Transverse colon (tissue), 4 donors: ENCODE data around the gene GPR17. TPM values are rescaled to one million over a fixed set of nuclear protein-coding genes. Genes with fewer than 3 reads are reported as not detected.
A peak's percentile ranks its signal among the peaks of the same experiment; 100 is the strongest.

Experiments used
- DNase-seq: peaks from one replicate; pipeline ENCODE4 v3.0.0-alpha.2; 2019
- H3K27ac ChIP-seq, 4 donors: fragments of 200-600 bp; sonication (generic); 2 replicates each; pipeline ENCODE4 v1.5.1; 2016 to 2018; ENCODE audit warnings: inconsistent platforms in 4 of 4
- H3K27me3 ChIP-seq: fragments of 200-600 bp; sonication (generic); 2 replicates; pipeline ENCODE4 v1.5.1; 2017; ENCODE audit warnings: inconsistent platforms
- H3K36me3 ChIP-seq, 4 donors: fragments of 200-600 bp; sonication (generic); 2 replicates each; pipeline ENCODE4 v1.5.1; 2017 to 2019; ENCODE audit warnings: inconsistent platforms in 4 of 4
- H3K4me1 ChIP-seq, 4 donors: fragments of 200-600 bp; sonication (generic); 2 replicates each; pipeline ENCODE4 v1.5.1; 2017 to 2020; ENCODE audit warnings: inconsistent platforms in 4 of 4
- H3K4me3 ChIP-seq, 4 donors: fragments of 200-600 bp; sonication (generic); 1 replicate in 1 of 4; 2 replicates in 3 of 4; pipeline versions ENCODE4 v1.5.1 to v1.6.1; 2017 to 2019; ENCODE audit warnings: inconsistent platforms in 4 of 4
- H3K9me3 ChIP-seq, 2 donors: fragments of 200-600 bp; sonication (generic); 2 replicates each; pipeline ENCODE4 v1.5.1; 2017 to 2019; ENCODE audit warnings: inconsistent platforms in 2 of 2
- EP300 ChIP-seq: sonication (generic); formaldehyde crosslinking; IDR thresholded peaks from one replicate; pipeline ENCODE4 v1.6.1; 2017; ENCODE audit warnings: antibody characterized with exemption, low read depth
- POLR2A ChIP-seq: fragments of 450-650 bp; IDR thresholded peaks from one replicate; pipeline ENCODE4 v1.6.1; 2016; ENCODE audit warnings: antibody characterized with exemption, mild to moderate bottlenecking, moderate library complexity
- POLR2AphosphoS5 ChIP-seq, 3 donors: sonication (generic); formaldehyde crosslinking; IDR thresholded peaks; one replicate each; pipeline ENCODE4 v1.6.1; 2016; ENCODE audit warnings: antibody characterized with exemption in 3 of 3
- WGBS, 2 donors: methylation state at CpG; one replicate each; pipeline ENCODE4 v1.1.5; 2018; ENCODE audit warnings: low coverage in 1 of 2; 5-methylcytosine and 5-hydroxymethylcytosine counted together
- in situ Hi-C, 4 donors: fragments of 200-750 bp; cut with MboI; loops; one replicate each; pipeline versions ENCODE4 v1.15.0 to v1.15.1; 2017; ENCODE audit warnings: low sequenced_read_pairs in 3 of 4, low pct_ligation_motif_present in 1 of 4, low pct_unique_long_range_greater_than_20kb in 1 of 4
- intact Hi-C: fragments of 100-400 bp; cut with DNase I; formaldehyde crosslinking; loops from one replicate; pipeline ENCODE4 v1.15.1; 2023; ENCODE audit warnings: low total_unique reads
- total RNA-seq, 4 donors: library from RNA; depleted of rRNA; stranded (reverse); fragments of >200 nt; gene quantifications; one replicate each; pipeline ENCODE4 v1.1.0, GENCODE V29; 2016
- TF ChIP-seq, protein P1 (sequence below), 5 experiments: fragments of 200-600 bp in 3 of 5; fragments of 450-650 bp in 2 of 5; sonication (generic) in 3 of 5; IDR thresholded peaks; 1 replicate in 2 of 5; 2 replicates in 3 of 5; pipeline ENCODE4 v1.5.1; 2016 to 2017; ENCODE audit warnings: antibody characterized with exemption in 5 of 5, inconsistent platforms in 3 of 5, mild to moderate bottlenecking in 2 of 5, moderate library complexity in 1 of 5

GPR17 gene
- total RNA-seq, 4 donors from 2014 or later: 0.14 TPM; not detected in 3

DNA sequence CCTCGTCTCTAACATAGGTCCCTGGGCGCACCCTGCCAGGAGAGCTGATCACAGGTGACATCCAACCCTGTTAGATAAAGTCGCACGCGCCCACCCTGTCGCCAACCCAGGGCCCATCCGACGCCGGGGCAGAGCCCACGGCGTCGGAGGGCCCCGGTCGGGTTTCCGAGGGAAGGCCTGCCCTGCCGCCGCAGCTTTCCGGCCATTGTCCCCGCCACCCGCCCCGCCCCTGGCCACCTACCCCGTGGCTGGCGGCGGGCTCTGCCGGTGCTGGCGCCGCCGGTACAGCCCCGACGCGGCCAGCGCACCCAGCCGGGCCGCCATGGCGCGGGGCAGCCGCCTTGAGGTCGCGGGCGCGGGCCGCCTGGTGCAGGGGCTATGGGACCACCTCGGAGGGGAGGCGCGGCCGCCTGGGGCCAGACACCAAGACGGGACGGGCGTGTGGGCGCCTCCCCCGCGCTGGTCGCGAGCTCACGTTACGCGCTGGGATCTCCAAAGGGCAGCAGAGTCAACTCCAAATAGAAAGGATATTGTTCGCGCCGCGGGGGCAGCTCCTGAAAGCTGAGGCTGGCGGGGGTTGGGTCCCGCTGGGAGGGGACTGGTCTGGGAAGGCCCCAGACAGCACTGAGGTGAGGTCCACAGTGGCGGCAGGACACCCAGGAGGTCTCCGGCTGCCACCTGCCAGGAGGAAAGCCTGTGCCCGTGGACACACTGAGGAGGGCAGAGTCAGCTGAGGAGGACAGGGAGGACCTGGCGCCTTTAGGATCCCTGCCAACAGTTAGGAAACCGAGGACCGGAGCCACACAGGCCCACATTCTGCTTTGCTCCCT is 18.3 kb downstream of the GPR17 start:
- in situ Hi-C loops (no loop called here), intact Hi-C loops (no loop called here)
- peak overlapping the region; percentile 54 to 84 (median 74) for H3K27ac ChIP-seq
- DNase-seq: peak; percentile 7
- TF ChIP-seq POLR2A (no peak), POLR2AphosphoS5 (IDR thresholded peaks at IDR 0.05) (no peak)
- no peaks in the 10 kb centered on the region for H3K36me3 ChIP-seq
- peaks cover 14 to 45% (median 28%) of the 10 kb centered on the region in 4 donors for H3K4me1 ChIP-seq
- peak overlapping the region in 3 of 4 donors; percentile 17 to 33 (median 29) for H3K4me3 ChIP-seq
- peaks cover 61% of the 10 kb centered on the region for H3K27me3 ChIP-seq
- WGBS, 2 donors: 32% methylated on average over 40 of the region's 69 CpGs; no CpG with 5 or more reads in 1 of the 2 donors
- H3K9me3 ChIP-seq: no peaks in the 10 kb centered on the region

DNA sequence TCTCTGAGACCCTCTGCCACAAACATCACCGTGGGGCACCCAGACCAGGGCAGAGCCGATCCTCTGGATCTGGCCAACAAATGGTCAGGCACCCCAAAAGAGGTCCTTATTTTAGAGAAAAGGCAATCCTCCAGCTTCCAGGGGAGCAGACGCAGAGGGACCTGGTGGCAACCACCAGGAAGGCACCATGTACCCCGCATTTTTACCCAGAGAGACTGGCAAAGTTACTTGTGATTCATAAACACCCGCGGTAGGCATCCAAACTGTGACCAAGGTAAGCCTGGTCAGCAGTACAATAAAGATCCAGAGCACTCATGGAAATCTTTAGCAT is 18.9 kb downstream of the GPR17 start:
- DNase-seq: no peak
- no peaks in the 10 kb centered on the region for H3K9me3 ChIP-seq
- TF ChIP-seq POLR2A (no peak), POLR2AphosphoS5 (IDR thresholded peaks at IDR 0.05) (no peak), EP300 (no peak)
- TF ChIP-seq, protein P1, sequence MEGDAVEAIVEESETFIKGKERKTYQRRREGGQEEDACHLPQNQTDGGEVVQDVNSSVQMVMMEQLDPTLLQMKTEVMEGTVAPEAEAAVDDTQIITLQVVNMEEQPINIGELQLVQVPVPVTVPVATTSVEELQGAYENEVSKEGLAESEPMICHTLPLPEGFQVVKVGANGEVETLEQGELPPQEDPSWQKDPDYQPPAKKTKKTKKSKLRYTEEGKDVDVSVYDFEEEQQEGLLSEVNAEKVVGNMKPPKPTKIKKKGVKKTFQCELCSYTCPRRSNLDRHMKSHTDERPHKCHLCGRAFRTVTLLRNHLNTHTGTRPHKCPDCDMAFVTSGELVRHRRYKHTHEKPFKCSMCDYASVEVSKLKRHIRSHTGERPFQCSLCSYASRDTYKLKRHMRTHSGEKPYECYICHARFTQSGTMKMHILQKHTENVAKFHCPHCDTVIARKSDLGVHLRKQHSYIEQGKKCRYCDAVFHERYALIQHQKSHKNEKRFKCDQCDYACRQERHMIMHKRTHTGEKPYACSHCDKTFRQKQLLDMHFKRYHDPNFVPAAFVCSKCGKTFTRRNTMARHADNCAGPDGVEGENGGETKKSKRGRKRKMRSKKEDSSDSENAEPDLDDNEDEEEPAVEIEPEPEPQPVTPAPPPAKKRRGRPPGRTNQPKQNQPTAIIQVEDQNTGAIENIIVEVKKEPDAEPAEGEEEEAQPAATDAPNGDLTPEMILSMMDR (IDR thresholded peaks at IDR 0.05): no peak
- H3K27ac ChIP-seq: peak overlapping the region; percentile 54 to 84 (median 74)
- in situ Hi-C loops (no loop called here), intact Hi-C loops (loop anchor here (5.0 kb wide), 1 partner anchor 438 kb away; no protein-coding TSS in a partner anchor)
- no peaks in the 10 kb centered on the region for H3K36me3 ChIP-seq
- peaks cover 63% of the 10 kb centered on the region for H3K27me3 ChIP-seq
- peaks cover 14 to 39% (median 26%) of the 10 kb centered on the region in 4 donors for H3K4me1 ChIP-seq
- H3K4me3 ChIP-seq: peak overlapping the region in 2 of 4 donors; percentile 29 to 33
- WGBS, 2 donors: 90% methylated on average over 6 of the region's 6 CpGs; no CpG with 5 or more reads in 1 of the 2 donors

DNA sequence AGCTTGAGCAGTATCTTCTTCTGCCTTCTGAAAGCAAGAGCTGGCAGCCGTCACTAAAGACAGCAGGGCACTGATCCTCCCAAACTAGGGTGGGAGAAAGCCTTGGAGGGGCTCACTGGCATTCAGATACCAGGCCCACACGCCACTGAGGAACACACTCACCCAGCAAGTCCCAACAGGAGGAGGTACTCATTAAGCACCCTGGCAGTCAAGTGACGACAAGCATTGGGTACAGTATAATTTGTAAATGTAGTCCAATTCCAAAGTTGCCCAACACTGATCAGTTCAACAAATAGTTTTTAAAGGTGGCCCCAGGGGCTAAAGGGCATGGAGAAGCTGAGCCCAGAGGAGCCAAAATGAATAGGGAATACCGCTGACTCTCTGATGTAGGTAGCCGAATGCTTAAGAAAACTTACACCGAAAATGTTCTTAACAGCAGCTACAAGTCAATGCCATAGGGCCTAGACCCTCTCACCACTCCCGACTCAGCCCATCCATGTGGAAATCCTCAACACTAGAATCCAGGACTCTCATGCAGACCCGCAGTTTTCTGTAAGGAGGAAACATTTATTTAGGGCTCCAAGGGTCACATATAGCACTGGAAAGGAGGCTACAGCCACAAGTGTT is 19.4 kb downstream of the GPR17 start:
- Histone ChIP-seq H3K27me3 (peaks cover 66% of the 10 kb centered on the region), H3K27ac (peak overlapping the region; percentile 54 to 84 (median 74)), H3K9me3 (no peaks in the 10 kb centered on the region), H3K4me1 (peaks cover 14 to 35% (median 25%) of the 10 kb centered on the region in 4 donors), H3K36me3 (no peaks in the 10 kb centered on the region), H3K4me3 (no peak overlapping the region)
- in situ Hi-C loops (no loop called here), intact Hi-C loops (loop anchor here (5.0 kb wide), 1 partner anchor 438 kb away; no protein-coding TSS in a partner anchor)
- TF ChIP-seq POLR2A (no peak), EP300 (no peak), POLR2AphosphoS5 (IDR thresholded peaks at IDR 0.05) (no peak)
- TF ChIP-seq, protein P1 (IDR thresholded peaks at IDR 0.05): no peak
- WGBS, 2 donors: 78 to 80% methylated on average over 1 to 8 of the region's 8 CpGs
- DNase-seq: no peak

DNA sequence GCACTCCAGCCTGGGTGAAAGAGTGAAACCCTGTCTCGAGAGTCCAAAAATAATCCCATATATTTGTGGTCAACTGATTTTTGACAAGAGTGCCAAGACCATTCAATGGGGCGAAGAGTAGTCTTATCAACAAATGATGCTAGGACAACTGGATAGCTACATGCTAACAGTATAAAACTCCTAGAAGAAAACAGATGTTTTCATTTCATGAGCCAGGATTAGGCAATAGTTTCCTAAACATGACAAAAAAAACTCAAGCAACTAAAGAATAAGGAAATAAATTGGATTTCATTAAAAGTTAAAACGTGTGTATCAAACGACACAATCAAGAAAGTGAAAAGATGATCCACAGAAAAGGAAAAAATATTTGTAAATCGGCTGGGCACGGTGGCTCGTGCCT is 23.1 kb downstream of the GPR17 start:
- no peak for DNase-seq
- Histone ChIP-seq H3K4me1 (peaks cover 0 to 12% (median 4%) of the 10 kb centered on the region in 4 donors), H3K9me3 (no peaks in the 10 kb centered on the region), H3K27me3 (peaks cover 71% of the 10 kb centered on the region), H3K4me3 (no peak overlapping the region), H3K36me3 (no peaks in the 10 kb centered on the region), H3K27ac (peak overlapping the region; percentile 35 to 95 (median 85))
- intact Hi-C loops (loop anchor here (5.0 kb wide), 1 partner anchor 442 kb away; no protein-coding TSS in a partner anchor), in situ Hi-C loops (no loop called here)
- 59 to 75% methylated on average over 5 to 7 of the region's 7 CpGs for WGBS, 2 donors
- TF ChIP-seq POLR2A (no peak), EP300 (no peak), POLR2AphosphoS5 (IDR thresholded peaks at IDR 0.05) (no peak)
- TF ChIP-seq, protein P1 (IDR thresholded peaks at IDR 0.05): no peak
